HEK293 (cell line): ENCODE measurements around the gene PCSK5.

ENCODE experiments used
- ATF2 ChIP-seq: fragments of 450-650 bp; formaldehyde crosslinking; IDR thresholded peaks from 2 replicates; pipeline ENCODE4 v1.5.1; 2016; ENCODE audit warnings: missing biosample characterization, missing genetic modification characterization, low read depth
- CTCF ChIP-seq: fragments of 450-650 bp; formaldehyde crosslinking; IDR thresholded peaks from 2 replicates; pipeline ENCODE4 v1.5.1; 2016; ENCODE audit warnings: missing biosample characterization, missing genetic modification characterization
- HOXA7 ChIP-seq: sonication (generic); formaldehyde crosslinking; IDR thresholded peaks from 2 replicates; pipeline ENCODE4 v1.8.1; 2022; ENCODE audit warnings: missing genetic modification reagents, borderline replicate concordance
- INSM2 ChIP-seq: fragments of 450-650 bp; formaldehyde crosslinking; IDR thresholded peaks from 2 replicates; pipeline ENCODE4 v1.5.1; 2016; ENCODE audit warnings: missing biosample characterization, missing genetic modification characterization
- MYNN ChIP-seq: fragments of 450-650 bp; formaldehyde crosslinking; IDR thresholded peaks from 2 replicates; pipeline ENCODE4 v1.5.1; 2016; ENCODE audit warnings: missing biosample characterization, missing genetic modification characterization, borderline replicate concordance
- PRDM6 ChIP-seq: fragments of 450-650 bp; formaldehyde crosslinking; IDR thresholded peaks from 2 replicates; pipeline ENCODE4 v1.5.1; 2017; ENCODE audit warnings: missing biosample characterization, missing genetic modification characterization
- YY1 ChIP-seq: fragments of 450-650 bp; formaldehyde crosslinking; IDR thresholded peaks from 2 replicates; pipeline ENCODE4 v1.5.1; 2018; ENCODE audit warnings: missing biosample characterization, missing genetic modification characterization
- ZNF175 ChIP-seq: fragments of 450-650 bp; formaldehyde crosslinking; IDR thresholded peaks from 2 replicates; pipeline ENCODE4 v1.5.1; 2016; ENCODE audit warnings: missing biosample characterization, missing genetic modification characterization
- ZNF24 ChIP-seq: fragments of 450-650 bp; formaldehyde crosslinking; IDR thresholded peaks from 2 replicates; pipeline ENCODE4 v1.5.1; 2016; ENCODE audit warnings: missing biosample characterization, missing genetic modification characterization
- ZSCAN18 ChIP-seq: fragments of 450-650 bp; formaldehyde crosslinking; IDR thresholded peaks from 2 replicates; pipeline ENCODE4 v1.5.1; 2016; ENCODE audit warnings: missing biosample characterization, missing genetic modification characterization
- ZSCAN30 ChIP-seq: fragments of 450-650 bp; IDR thresholded peaks from 2 replicates; pipeline ENCODE4 v1.5.1; 2018; ENCODE audit warnings: missing biosample characterization, mild to moderate bottlenecking, missing genetic modification characterization, moderate library complexity

GRCh38 chr9:75845806-75846205, 44.7 kb upstream of the PCSK5 start:
- TF ChIP-seq ATF2 (tag by site-specific recombination) (no peak), INSM2 (tag by site-specific recombination) (no peak), CTCF (tag by site-specific recombination) (no peak), YY1 (tag by site-specific recombination) (no peak), HOXA7 (CRISPR knock-in tag) (no peak), ZSCAN18 (tag by site-specific recombination) (no peak), ZNF175 (no peak), ZSCAN30 (tag by site-specific recombination) (no peak), ZNF24 (tag by site-specific recombination) (no peak), MYNN (tag by site-specific recombination) (no peak), PRDM6 (tag by site-specific recombination) (no peak)
